Tibial artery (tissue), 4 donors: ENCODE results near the gene PTPRN2.
"Not testable (repeated sequence)": the region's sequence is repeated elsewhere in the genome, so short reads cannot be mapped to it uniquely, and the experiment has no call there.

ENCODE experiments used
- DNase-seq, 2 donors: peaks; one replicate each; pipeline ENCODE4 v3.0.0-alpha.2; 2019
- H3K27ac ChIP-seq, 2 donors: fragments of 200-600 bp; sonication (generic) in 1 of 2; 1 replicate in 1 of 2; 2 replicates in 1 of 2; pipeline ENCODE4 v1.5.1; 2018 to 2019; ENCODE audit warnings: mild to moderate bottlenecking in 1 of 2
- H3K27me3 ChIP-seq, 2 donors: fragments of 200-600 bp; sonication (generic) in 1 of 2; one replicate each; pipeline versions ENCODE4 v1.5.1 to v1.6.0; 2016 to 2019
- H3K36me3 ChIP-seq, 3 donors: fragments of 200-600 bp; sonication (generic) in 2 of 3; one replicate each; pipeline ENCODE4 v1.5.1; 2016 to 2019; ENCODE audit warnings: mild to moderate bottlenecking in 2 of 3
- H3K4me1 ChIP-seq, 4 donors: fragments of 200-600 bp; sonication (generic) in 2 of 4; 1 replicate in 3 of 4; 2 replicates in 1 of 4; pipeline ENCODE4 v1.5.1; 2016 to 2019
- H3K4me3 ChIP-seq, 2 donors: fragments of 200-600 bp; sonication (generic) in 1 of 2; 1 replicate in 1 of 2; 2 replicates in 1 of 2; pipeline ENCODE4 v1.5.1; 2018 to 2019; ENCODE audit warnings: mild to moderate bottlenecking in 2 of 2
- H3K9me3 ChIP-seq, 3 donors: fragments of 200-600 bp; sonication (generic) in 1 of 3; one replicate each; pipeline ENCODE4 v1.5.1; 2016 to 2019
- intact Hi-C: fragments of 100-400 bp; cut with DNase I; formaldehyde crosslinking; loops from one replicate; pipeline ENCODE4 v1.15.0; 2023; ENCODE audit warnings: low total_unique reads
- TF ChIP-seq, protein P1 (sequence below), 2 experiments: fragments of 200-600 bp in 1 of 2; fragments of 450-650 bp in 1 of 2; IDR thresholded peaks; one replicate each; pipeline ENCODE4 v1.5.1; 2017 to 2019; ENCODE audit warnings: antibody characterized with exemption in 2 of 2, mild to moderate bottlenecking in 1 of 2, moderate library complexity in 1 of 2

PTPRN2 gene

GRCh38 chr7:158516524-158516923 is 71.1 kb downstream of the PTPRN2 start:
- DNase-seq, result no peak
- Histone ChIP-seq H3K27ac (no peak overlapping the region), H3K4me3 (no peak overlapping the region), H3K9me3 (peaks cover 0 to 18% (median 11%) of the 10 kb centered on the region in 3 donors), H3K27me3 (peaks cover 0 to 10% of the 10 kb centered on the region in 2 donors), H3K4me1 (no peaks in the 10 kb centered on the region), H3K36me3 (no peaks in the 10 kb centered on the region)
- intact Hi-C loops, result no loop called here
- TF ChIP-seq, protein P1, sequence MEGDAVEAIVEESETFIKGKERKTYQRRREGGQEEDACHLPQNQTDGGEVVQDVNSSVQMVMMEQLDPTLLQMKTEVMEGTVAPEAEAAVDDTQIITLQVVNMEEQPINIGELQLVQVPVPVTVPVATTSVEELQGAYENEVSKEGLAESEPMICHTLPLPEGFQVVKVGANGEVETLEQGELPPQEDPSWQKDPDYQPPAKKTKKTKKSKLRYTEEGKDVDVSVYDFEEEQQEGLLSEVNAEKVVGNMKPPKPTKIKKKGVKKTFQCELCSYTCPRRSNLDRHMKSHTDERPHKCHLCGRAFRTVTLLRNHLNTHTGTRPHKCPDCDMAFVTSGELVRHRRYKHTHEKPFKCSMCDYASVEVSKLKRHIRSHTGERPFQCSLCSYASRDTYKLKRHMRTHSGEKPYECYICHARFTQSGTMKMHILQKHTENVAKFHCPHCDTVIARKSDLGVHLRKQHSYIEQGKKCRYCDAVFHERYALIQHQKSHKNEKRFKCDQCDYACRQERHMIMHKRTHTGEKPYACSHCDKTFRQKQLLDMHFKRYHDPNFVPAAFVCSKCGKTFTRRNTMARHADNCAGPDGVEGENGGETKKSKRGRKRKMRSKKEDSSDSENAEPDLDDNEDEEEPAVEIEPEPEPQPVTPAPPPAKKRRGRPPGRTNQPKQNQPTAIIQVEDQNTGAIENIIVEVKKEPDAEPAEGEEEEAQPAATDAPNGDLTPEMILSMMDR (IDR thresholded peaks at IDR 0.05), result no peak

- H3K36me3 ChIP-seq, result no peaks in the 10 kb centered on the region
- H3K4me3 ChIP-seq, result no peak overlapping the region
- H3K27me3 ChIP-seq, result peaks cover 0 to 10% of the 10 kb centered on the region in 2 donors
- TF ChIP-seq, protein P1 (IDR thresholded peaks at IDR 0.05), result no peak
- intact Hi-C loops, result no loop called here
- DNase-seq, result no peak
- H3K9me3 ChIP-seq, result peaks cover 0 to 34% (median 12%) of the 10 kb centered on the region in 3 donors
- no peaks in the 10 kb centered on the region for H3K4me1 ChIP-seq
- no peak overlapping the region for H3K27ac ChIP-seq
Observed at GRCh38 chr7:158512869-158513268, 74.8 kb downstream of the PTPRN2 start.

DNA sequence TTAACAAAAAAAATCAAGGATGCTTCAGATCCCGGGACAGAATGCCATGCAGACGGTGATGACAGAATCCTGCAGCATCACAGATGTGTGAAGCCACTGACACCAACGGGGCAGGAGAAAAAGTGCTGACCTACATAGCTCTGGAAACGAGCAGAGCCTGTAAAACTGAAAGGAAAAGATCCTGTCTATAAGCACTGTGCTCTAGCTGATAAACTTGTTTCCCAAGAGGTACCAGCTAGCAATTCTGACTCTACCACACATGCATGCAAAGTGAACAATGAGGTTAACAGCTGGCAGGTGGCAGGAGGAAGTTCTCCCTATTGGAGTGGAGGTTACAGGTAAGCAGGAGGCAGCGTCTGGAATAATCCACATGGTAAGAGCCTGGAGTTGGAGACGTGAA is 75.6 kb downstream of the PTPRN2 start:
- DNase-seq, result no peak
- Histone ChIP-seq H3K36me3 (no peaks in the 10 kb centered on the region), H3K4me3 (no peak overlapping the region), H3K27ac (no peak overlapping the region), H3K9me3 (peaks cover 0 to 34% (median 12%) of the 10 kb centered on the region in 3 donors), H3K4me1 (no peaks in the 10 kb centered on the region), H3K27me3 (peaks cover 0 to 2% of the 10 kb centered on the region in 2 donors)
- TF ChIP-seq, protein P1 (IDR thresholded peaks at IDR 0.05), result no peak
- intact Hi-C loops, result no loop called here

- Histone ChIP-seq H3K36me3 (peaks cover 0 to 4% (median 0%) of the 10 kb centered on the region in 3 donors), H3K27me3 (no peaks in the 10 kb centered on the region), H3K4me1 (no peaks in the 10 kb centered on the region), H3K4me3 (no peak overlapping the region), H3K9me3 (peaks cover 0 to 55% (median 24%) of the 10 kb centered on the region in 3 donors), H3K27ac (no peak overlapping the region)
- TF ChIP-seq, protein P1 (IDR thresholded peaks at IDR 0.05), result no peak
- intact Hi-C loops, result no loop called here
- no peak for DNase-seq
Observed at GRCh38 chr7:158508802-158509385, 78.7 kb downstream of the PTPRN2 start.

GRCh38 chr7:158508321-158508720 is 79.3 kb downstream of the PTPRN2 start:
- H3K4me1 ChIP-seq, H3K27me3 ChIP-seq, intact Hi-C loops, DNase-seq, H3K4me3 ChIP-seq, H3K27ac ChIP-seq, H3K36me3 ChIP-seq: not testable (repeated sequence)
- H3K9me3 ChIP-seq, result peaks cover 0 to 55% (median 24%) of the 10 kb centered on the region in 3 donors

- Histone ChIP-seq H3K9me3 (peaks cover 0 to 52% (median 24%) of the 10 kb centered on the region in 3 donors), H3K4me3 (no peak overlapping the region), H3K4me1 (no peaks in the 10 kb centered on the region), H3K27ac (no peak overlapping the region), H3K36me3 (peaks cover 0 to 4% (median 0%) of the 10 kb centered on the region in 3 donors), H3K27me3 (peaks cover 0 to 7% of the 10 kb centered on the region in 2 donors)
- DNase-seq, result no peak
- TF ChIP-seq, protein P1 (IDR thresholded peaks at IDR 0.05), result no peak
- intact Hi-C loops, result no loop called here
Observed at GRCh38 chr7:158507917-158508316, 79.7 kb downstream of the PTPRN2 start.

DNA sequence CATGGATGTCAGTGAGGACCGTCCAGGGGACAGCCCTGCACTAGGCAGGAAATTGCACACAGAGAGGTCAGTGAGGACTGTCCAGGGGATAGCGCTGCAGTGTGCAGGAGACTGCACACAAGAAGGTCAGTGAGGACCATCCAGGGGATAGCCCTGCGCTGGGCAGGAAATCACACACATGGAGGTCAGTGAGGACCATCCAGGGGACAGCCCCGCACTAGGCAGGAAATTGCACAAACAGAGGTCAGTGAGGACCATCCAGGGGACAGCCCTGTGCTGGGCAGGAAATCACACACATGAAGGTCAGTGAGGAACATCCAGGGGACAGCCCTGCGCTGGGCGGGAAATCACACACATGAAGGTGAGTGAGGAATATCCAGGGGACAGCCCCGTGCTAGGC is 80.4 kb downstream of the PTPRN2 start:
- intact Hi-C loops, H3K27ac ChIP-seq, H3K4me3 ChIP-seq, DNase-seq, H3K36me3 ChIP-seq, H3K27me3 ChIP-seq, H3K4me1 ChIP-seq: not testable (repeated sequence)
- peaks cover 0 to 44% (median 20%) of the 10 kb centered on the region in 3 donors for H3K9me3 ChIP-seq
